Glutamatergic neuron (in vitro differentiated cells): ENCODE data around the gene DBET. TPM values are rescaled to one million over a fixed set of nuclear protein-coding genes. Genes with fewer than 3 reads are reported as not detected.
"Not testable (repeated sequence)": the region's sequence is repeated elsewhere in the genome, so short reads cannot be mapped to it uniquely, and the experiment has no call there.

Experiments
- DNase-seq: peaks from one replicate; pipeline ENCODE4 v3.0.0; 2022
- H3K27ac Mint-ChIP-seq: one replicate; pipeline ENCODE4 v1.8.0; 2020; ENCODE audit warnings: mild to moderate bottlenecking, mixed read lengths, inconsistent platforms; ENCODE audit not compliant: unreplicated experiment
- H3K27me3 Mint-ChIP-seq: one replicate; pipeline ENCODE4 v1.8.0; 2020; ENCODE audit warnings: mild to moderate bottlenecking, moderate library complexity, mixed read lengths, inconsistent platforms; ENCODE audit not compliant: unreplicated experiment
- H3K36me3 Mint-ChIP-seq: one replicate; pipeline ENCODE4 v1.8.0; 2020; ENCODE audit warnings: mild to moderate bottlenecking, mixed read lengths, inconsistent platforms; ENCODE audit not compliant: unreplicated experiment
- H3K4me1 Mint-ChIP-seq: one replicate; pipeline ENCODE4 v1.8.0; 2020; ENCODE audit warnings: mild to moderate bottlenecking, low read depth, mixed read lengths, inconsistent platforms; ENCODE audit not compliant: unreplicated experiment
- H3K4me3 Mint-ChIP-seq: one replicate; pipeline ENCODE4 v1.8.0; 2020; ENCODE audit warnings: mild to moderate bottlenecking, mixed read lengths, inconsistent platforms; ENCODE audit not compliant: unreplicated experiment
- H3K9me3 Mint-ChIP-seq: one replicate; pipeline ENCODE4 v1.8.0; 2020; ENCODE audit warnings: mild to moderate bottlenecking, moderate library complexity, mixed read lengths, inconsistent platforms; ENCODE audit not compliant: unreplicated experiment
- total RNA-seq: library from RNA; stranded (reverse); fragmentation: NEBNext Ultra II Directional; extraction: Animal tissue kit (Norgen Biotek cat#: 25700); gene quantifications from one replicate; pipeline ENCODE4 v1.2.1, GENCODE V29; 2021; ENCODE audit not compliant: unreplicated experiment
- TF ChIP-seq, protein P1 (sequence below): fragments of 200-600 bp; sonication (generic); IDR thresholded peaks from one replicate; pipeline ENCODE4 v1.5.0; 2021; ENCODE audit not compliant: partially characterized antibody, unreplicated experiment

Gene DBET
- total RNA-seq, 1 donor from 2014 or later = 1.4 TPM

DNA sequence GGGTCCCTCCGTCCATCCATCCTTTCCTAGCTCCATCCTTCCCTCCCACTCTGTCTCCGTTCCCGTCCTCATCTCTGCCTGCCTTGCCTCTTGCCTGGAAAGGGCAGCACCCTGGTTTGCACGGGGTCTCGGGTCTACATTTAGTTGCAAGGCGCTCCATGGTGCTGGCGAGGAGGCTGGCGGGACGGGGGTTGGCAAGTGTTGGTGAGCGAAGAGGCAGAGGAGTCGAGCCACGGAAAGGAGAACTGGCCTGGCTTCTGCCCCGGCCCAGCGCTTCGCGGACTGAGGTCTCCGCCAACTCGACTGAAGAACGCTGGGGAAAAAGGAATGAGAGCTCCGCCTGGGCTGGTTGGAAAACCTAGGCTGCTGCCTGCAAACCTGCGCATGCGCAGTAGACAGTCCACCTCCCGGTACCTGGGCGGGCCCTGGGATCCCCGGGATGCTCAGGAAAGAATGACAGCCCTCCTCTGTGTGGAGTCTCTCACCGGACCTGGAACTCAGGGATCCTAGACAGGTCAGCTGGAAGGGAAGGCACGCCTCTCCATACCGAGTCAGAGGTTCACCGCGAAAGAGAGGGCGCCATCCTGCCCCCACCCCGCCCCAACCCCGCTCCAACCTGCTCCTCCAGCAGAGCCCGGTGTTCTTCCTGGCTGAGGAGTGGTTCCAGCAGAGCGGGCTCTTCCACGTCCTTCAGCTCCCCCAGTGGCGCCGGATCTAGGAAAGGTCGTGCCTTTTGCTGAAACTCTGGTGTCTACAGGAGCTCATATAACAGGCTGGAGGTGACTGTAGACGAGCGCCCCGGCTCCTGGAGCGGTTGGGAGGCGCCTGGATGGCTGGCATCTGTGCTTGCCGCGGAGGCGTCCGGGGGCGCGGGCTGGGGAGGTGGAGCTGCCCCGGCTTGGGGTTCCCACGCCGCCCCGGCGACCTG, 43.2 kb upstream of the DBET start:
- Mint-ChIP-seq H3K4me1 (peaks cover 5% of the 10 kb centered on the region), H3K27ac (peak overlapping the region; percentile 40), H3K4me3 (peak overlapping the region; percentile 82), H3K27me3 (peaks cover 39% of the 10 kb centered on the region), H3K9me3 (peaks cover 17% of the 10 kb centered on the region), H3K36me3 (peaks cover 8% of the 10 kb centered on the region)
- TF ChIP-seq, protein P1, sequence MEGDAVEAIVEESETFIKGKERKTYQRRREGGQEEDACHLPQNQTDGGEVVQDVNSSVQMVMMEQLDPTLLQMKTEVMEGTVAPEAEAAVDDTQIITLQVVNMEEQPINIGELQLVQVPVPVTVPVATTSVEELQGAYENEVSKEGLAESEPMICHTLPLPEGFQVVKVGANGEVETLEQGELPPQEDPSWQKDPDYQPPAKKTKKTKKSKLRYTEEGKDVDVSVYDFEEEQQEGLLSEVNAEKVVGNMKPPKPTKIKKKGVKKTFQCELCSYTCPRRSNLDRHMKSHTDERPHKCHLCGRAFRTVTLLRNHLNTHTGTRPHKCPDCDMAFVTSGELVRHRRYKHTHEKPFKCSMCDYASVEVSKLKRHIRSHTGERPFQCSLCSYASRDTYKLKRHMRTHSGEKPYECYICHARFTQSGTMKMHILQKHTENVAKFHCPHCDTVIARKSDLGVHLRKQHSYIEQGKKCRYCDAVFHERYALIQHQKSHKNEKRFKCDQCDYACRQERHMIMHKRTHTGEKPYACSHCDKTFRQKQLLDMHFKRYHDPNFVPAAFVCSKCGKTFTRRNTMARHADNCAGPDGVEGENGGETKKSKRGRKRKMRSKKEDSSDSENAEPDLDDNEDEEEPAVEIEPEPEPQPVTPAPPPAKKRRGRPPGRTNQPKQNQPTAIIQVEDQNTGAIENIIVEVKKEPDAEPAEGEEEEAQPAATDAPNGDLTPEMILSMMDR = no peak
- peak; percentile 65 for DNase-seq

DNA sequence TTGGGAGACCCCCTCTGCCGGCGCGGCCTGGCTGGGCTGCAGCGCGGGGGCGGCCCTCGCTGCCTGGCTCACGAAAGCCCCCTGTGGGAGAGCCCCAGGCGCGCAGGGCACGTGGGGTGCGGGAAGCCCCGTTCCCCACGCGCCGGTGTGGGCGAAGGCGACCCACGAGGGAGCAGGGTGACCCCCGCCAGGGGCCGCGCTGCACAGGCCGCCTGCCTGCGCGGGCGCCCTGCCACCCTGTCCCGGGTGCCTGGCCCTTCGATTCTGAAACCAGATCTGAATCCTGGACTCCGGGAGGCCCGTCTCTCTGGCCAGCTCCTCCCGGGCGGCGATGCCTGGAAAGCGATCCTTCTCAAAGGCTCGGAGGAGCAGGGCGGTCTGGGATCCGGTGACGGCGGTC, 42.3 kb upstream of the DBET start:
- Mint-ChIP-seq H3K9me3 (peaks cover 13% of the 10 kb centered on the region), H3K27me3 (peaks cover 31% of the 10 kb centered on the region)
- not testable (repeated sequence) for DNase-seq, H3K27ac Mint-ChIP-seq, H3K36me3 Mint-ChIP-seq, H3K4me3 Mint-ChIP-seq, H3K4me1 Mint-ChIP-seq

DNA sequence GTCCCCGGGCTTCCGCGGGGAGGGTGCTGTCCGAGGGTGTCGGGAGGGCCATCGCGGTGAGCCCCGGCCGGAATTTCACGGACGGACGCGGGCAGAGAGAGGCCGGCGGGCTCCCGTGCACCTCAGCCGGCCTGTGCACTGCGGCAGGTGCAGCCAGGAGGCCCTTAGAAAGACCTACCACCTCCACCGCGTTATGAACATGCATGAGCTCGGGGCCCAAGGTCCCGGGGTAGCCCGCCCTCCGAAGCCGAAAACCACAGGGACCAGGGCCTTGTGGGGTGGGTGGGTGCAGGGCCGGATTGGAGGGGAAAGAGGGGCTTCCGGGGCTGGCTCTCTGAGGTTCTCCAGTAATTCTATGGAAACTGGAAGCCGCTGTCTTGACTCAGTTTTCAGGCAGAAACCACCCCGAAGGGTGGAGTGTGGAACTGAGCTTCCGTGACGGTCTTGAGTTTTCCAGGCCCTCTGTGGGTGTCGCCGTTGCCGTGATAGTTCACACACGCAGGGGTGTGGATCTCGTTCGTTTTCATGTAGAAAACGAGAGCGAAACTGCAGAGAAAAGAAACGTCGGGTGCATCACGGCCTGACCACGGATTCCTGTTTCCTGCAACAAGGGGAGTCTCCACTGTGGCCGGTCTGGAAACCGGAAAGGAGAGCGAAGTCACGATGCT, 41.6 kb upstream of the DBET start:
- H3K4me3 Mint-ChIP-seq, H3K27ac Mint-ChIP-seq, H3K4me1 Mint-ChIP-seq, H3K36me3 Mint-ChIP-seq, DNase-seq: not testable (repeated sequence)
- Mint-ChIP-seq H3K9me3 (peaks cover 11% of the 10 kb centered on the region), H3K27me3 (peaks cover 27% of the 10 kb centered on the region)

DNA sequence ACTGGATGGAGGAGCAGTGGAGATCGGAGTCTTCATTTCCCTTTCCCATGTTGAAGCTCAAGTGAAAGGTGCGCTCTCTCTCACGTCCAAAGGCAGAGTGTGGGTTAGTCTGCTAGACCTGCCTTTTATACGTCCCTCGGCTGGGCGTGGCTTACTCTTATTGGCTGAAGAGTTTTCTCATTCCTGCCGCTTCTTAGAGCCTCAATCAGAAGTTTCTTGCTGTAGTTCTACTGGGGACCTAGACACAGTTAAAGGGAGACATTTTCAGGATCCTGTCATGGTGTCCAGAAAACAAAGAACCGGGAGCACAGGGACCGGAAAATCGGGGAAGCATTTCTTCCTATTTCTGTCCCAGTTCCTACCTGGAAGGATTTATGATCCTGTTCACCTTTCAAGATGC, 37.1 kb upstream of the DBET start, which contains the start of gene FRG2:
Gene FRG2, minus strand, starts transcription at position 101 of the 400 bp plus-strand sequence. Its CDS starts 52 bp downstream, at position 49.
- H3K4me3 Mint-ChIP-seq, H3K36me3 Mint-ChIP-seq, DNase-seq, H3K9me3 Mint-ChIP-seq, H3K27ac Mint-ChIP-seq, H3K4me1 Mint-ChIP-seq, H3K27me3 Mint-ChIP-seq: not testable (repeated sequence)

DNA sequence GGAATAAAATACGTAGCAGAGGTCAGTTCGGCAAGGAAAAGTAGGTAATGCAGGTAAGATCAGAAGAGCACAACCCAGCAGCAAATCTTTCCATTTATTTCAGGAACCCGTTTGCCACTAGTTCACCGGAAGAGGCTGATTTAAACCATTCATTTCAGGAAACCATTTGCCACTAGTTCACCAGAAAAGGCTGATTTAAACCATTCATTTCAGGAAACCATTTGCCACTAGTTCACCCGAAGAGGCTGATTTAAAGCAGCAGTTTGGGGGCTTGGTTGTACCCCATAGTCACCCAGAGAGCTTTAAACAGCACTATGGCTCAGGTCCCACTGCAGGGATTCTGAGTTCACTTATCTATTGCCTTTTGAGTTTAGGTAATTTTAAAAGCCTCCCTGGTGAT, 33.0 kb upstream of the DBET start:
- H3K36me3 Mint-ChIP-seq, H3K4me3 Mint-ChIP-seq, H3K27ac Mint-ChIP-seq, H3K27me3 Mint-ChIP-seq, H3K9me3 Mint-ChIP-seq, H3K4me1 Mint-ChIP-seq, DNase-seq: not testable (repeated sequence)

DNA sequence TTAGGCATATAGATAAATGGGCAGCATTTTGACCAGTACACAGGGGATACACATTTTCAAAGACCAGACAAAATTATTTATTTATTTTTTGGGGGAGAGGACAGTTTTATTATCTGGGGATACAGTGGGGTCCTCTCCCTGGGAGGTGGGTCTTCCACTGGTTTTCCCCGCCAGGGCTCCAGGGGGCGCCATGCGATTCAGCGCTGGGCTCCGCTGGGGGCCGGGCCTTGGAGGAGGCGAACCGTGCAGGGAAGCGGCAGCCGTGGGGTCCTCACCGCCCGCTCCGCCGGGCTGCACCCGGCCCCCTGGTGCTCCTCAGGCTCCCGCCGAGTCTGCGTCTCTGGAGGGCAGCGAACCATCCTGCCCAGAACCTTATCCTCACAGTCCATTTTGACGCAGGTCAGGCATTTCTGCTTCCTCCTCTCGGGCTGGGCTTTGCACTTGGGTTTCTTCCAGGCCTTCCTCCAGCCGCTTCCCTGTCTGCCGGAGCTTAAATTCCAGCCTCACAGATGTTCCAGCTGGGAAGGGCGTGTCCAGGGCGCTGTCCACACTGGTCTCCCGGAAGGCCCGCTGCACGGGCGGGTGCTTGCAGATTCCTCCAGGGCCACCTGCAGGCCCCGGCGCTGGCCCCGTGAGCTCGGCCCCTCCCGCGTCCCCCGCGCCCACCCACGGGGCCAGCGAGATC, 26.5 kb upstream of the DBET start:
- H3K4me1 Mint-ChIP-seq, H3K36me3 Mint-ChIP-seq, H3K27ac Mint-ChIP-seq, H3K9me3 Mint-ChIP-seq, H3K27me3 Mint-ChIP-seq: not testable (repeated sequence)
- DNase-seq = peak; percentile 71
- H3K4me3 Mint-ChIP-seq = peak overlapping the region; percentile 52
- TF ChIP-seq, protein P1 = peak; percentile 53

DNA sequence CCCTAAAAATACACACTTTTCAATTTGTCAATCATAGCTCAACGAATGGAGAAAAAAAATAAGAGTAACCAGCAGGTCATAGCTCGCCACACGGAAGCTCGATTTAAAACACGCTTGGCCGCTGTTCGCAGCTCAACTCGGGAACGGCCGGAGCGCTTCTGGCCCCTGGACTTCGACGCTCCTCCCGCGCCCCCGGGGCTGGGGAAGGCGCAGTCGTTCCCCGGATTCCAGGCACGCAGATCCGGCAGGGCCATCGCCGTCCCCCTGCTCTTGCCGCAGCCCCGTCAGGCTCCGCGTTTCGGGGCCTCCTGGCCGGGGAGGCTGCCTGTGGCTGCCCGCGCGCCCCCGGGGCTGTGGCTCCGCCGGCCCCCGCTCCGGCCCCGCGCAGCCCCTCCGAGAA, 23.4 kb upstream of the DBET start:
- not testable (repeated sequence) for DNase-seq, H3K9me3 Mint-ChIP-seq, H3K36me3 Mint-ChIP-seq, H3K4me3 Mint-ChIP-seq, H3K4me1 Mint-ChIP-seq, H3K27me3 Mint-ChIP-seq, H3K27ac Mint-ChIP-seq

DNA sequence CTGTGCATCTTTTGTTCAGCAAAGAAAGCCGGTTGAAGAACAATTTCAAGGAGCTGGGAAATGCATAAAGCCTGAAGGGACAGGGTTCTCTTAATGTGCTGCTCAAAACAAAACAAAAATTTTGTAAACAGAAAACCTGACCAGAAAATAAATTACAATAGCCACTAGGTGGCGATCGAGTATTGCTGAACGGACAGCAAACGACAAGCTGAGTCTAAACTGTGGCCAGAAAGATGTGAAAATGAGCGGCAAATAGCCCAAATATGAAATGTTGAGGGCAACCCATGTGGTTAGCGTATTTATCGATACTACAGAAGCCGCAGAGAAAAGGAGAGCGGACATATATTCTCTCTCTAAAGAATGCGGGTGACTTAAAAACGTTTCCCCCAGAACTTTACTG, 16.7 kb upstream of the DBET start:
- H3K4me1 Mint-ChIP-seq, H3K9me3 Mint-ChIP-seq, H3K27ac Mint-ChIP-seq, H3K36me3 Mint-ChIP-seq, H3K27me3 Mint-ChIP-seq, H3K4me3 Mint-ChIP-seq, DNase-seq: not testable (repeated sequence)

DNA sequence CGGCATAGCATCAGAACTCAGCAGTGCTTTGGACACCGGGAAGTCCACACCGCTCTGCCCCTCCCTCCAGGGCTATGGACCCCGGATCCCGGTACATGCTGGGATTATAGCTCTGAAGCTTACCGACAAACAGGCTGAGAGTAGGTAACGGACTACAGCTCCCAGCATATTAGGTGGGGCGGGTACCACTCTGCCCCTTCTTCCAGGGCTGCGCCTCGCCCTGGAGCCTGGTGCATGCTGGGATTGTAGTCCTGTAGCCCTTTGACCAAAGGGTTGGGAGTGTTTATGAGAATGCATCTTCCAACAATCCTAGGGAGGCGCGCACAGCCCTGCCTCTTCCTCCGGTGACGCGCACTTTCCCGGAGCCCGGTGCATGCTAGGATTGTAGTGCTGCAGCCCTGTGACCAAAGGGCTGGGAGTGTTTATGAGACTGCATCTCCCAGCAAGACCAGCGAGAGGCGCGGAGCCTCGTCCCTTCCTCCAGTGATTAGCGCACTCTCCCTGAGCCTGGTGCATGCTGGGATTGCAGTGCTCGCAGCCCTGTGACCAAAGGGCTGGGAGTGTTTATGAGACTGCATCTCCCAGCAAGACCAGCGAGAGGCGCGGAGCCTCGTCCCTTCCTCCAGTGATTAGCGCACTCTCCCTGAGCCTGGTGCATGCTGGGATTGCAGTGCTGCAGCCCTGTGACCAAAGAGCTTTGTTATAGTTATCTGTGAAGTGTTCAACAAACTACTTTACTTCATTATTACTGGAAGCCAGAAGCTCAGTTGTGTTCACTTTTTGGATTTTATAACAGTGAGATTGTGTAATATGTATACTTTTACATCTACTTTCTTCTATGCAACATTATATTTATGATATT, 14.7 kb upstream of the DBET start:
- not testable (repeated sequence) for H3K27ac Mint-ChIP-seq, H3K4me3 Mint-ChIP-seq, H3K4me1 Mint-ChIP-seq, H3K27me3 Mint-ChIP-seq, H3K36me3 Mint-ChIP-seq, H3K9me3 Mint-ChIP-seq
- peak; percentile 17 for DNase-seq
